Coronary artery (tissue), 2 donors: Measurements from ENCODE around the gene HOXA4.

Source experiments
- DNase-seq: peaks from one replicate; pipeline ENCODE4 v3.0.0-alpha.2; 2017; ENCODE audit warnings: low spot score
- H3K27ac ChIP-seq, 2 donors: fragments of 200-600 bp; sonication (generic); one replicate each; pipeline ENCODE4 v1.5.1; 2016 to 2019
- H3K4me3 ChIP-seq: fragments of 200-600 bp; sonication (generic); 2 replicates; pipeline ENCODE4 v1.5.1; 2016; ENCODE audit warnings: mild to moderate bottlenecking, moderate library complexity
- CTCF ChIP-seq: fragments of 200-600 bp; sonication (generic); IDR thresholded peaks from one replicate; pipeline ENCODE4 v1.5.1; 2019; ENCODE audit warnings: antibody characterized with exemption

HOXA4 gene

GRCh38 chr7:27139334-27140125 lies 9.0 kb upstream of the HOXA4 start:
- Histone ChIP-seq H3K4me3 (no peak overlapping the region), H3K27ac (no peak overlapping the region)
- TF ChIP-seq CTCF, result no peak
- DNase-seq, result peak; percentile 24

GRCh38 chr7:27138985-27139333 lies 8.4 kb upstream of the HOXA4 start:
- TF ChIP-seq CTCF, result no peak
- Histone ChIP-seq H3K27ac (no peak overlapping the region), H3K4me3 (no peak overlapping the region)

GRCh38 chr7:27138472-27138871 lies 7.9 kb upstream of the HOXA4 start:
- Histone ChIP-seq H3K4me3 (no peak overlapping the region), H3K27ac (no peak overlapping the region)
- no peak for TF ChIP-seq CTCF
- DNase-seq, result no peak

More at GRCh38 chr7:27138985-27139333, 8.4 kb upstream of the HOXA4 start:
- no peak for DNase-seq

- no peak for TF ChIP-seq CTCF
- H3K27ac ChIP-seq, result no peak overlapping the region
- H3K4me3 ChIP-seq, result no peak overlapping the region
- DNase-seq, result no peak
These were observed 7.2 kb upstream of the HOXA4 start for GRCh38 chr7:27137640-27138315.

GRCh38 chr7:27134392-27134791 lies 3.8 kb upstream of the HOXA4 start:
- no peak for TF ChIP-seq CTCF
- no peak for DNase-seq
- Histone ChIP-seq H3K27ac (no peak overlapping the region), H3K4me3 (no peak overlapping the region)

- no peak overlapping the region for H3K4me3 ChIP-seq
- no peak for TF ChIP-seq CTCF
- DNase-seq, result peak; percentile 43
- no peak overlapping the region for H3K27ac ChIP-seq
These were observed 3.1 kb upstream of the HOXA4 start for GRCh38 chr7:27133409-27134231.
